Ascending aorta (tissue), 2 donors: ENCODE results near the gene SIGLEC15. TPM values are rescaled to one million over a fixed set of nuclear protein-coding genes. Genes with fewer than 3 reads are reported as not detected.
"Not testable (repeated sequence)": the region's sequence is repeated elsewhere in the genome, so short reads cannot be mapped to it uniquely, and the experiment has no call there.

ENCODE experiments used
- DNase-seq, 2 donors: peaks; one replicate each; pipeline ENCODE4 v3.0.0-alpha.2; 2019; ENCODE audit warnings: low spot score in 2 of 2
- H3K27ac ChIP-seq, 2 donors: fragments of 200-600 bp; sonication (generic); one replicate each; pipeline ENCODE4 v1.5.1; 2016 to 2017; ENCODE audit warnings: mild to moderate bottlenecking in 1 of 2
- H3K27me3 ChIP-seq: fragments of 200-600 bp; sonication (generic); one replicate; pipeline ENCODE4 v1.5.1; 2017
- H3K36me3 ChIP-seq, 2 donors: fragments of 200-600 bp; sonication (generic); one replicate each; pipeline ENCODE4 v1.5.1; 2016
- H3K4me1 ChIP-seq, 2 donors: fragments of 200-600 bp; sonication (generic); one replicate each; pipeline ENCODE4 v1.5.1; 2016 to 2017; ENCODE audit warnings: mild to moderate bottlenecking in 1 of 2
- H3K4me3 ChIP-seq, 2 donors: fragments of 200-600 bp; sonication (generic); one replicate each; pipeline ENCODE4 v1.5.1; 2016 to 2017; ENCODE audit warnings: mild to moderate bottlenecking in 1 of 2
- H3K9me3 ChIP-seq, 2 donors: fragments of 200-600 bp; sonication (generic); one replicate each; pipeline ENCODE4 v1.5.1; 2016
- CTCF ChIP-seq, 3 experiments: fragments of 200-600 bp in 2 of 3; fragments of 450-650 bp in 1 of 3; sonication (generic) in 2 of 3; IDR thresholded peaks; one replicate each; pipeline ENCODE4 v1.5.1; 2016 to 2019; ENCODE audit warnings: antibody characterized with exemption in 3 of 3, mild to moderate bottlenecking in 1 of 3, moderate library complexity in 1 of 3
- intact Hi-C: fragments of 100-400 bp; cut with DNase I; formaldehyde crosslinking; loops from one replicate; pipeline ENCODE4 v1.15.1; 2023
- total RNA-seq: library from RNA; depleted of rRNA; stranded (reverse); fragments of >200 nt; gene quantifications from one replicate; pipeline ENCODE4 v1.1.0, GENCODE V29; 2016

SIGLEC15 gene
- total RNA-seq, 1 donor from 2014 or later, result not detected

GRCh38 chr18:45821711-45822110, 3.8 kb upstream of the SIGLEC15 start:
- Histone ChIP-seq H3K27ac (no peak overlapping the region), H3K4me1 (no peaks in the 10 kb centered on the region), H3K4me3 (no peak overlapping the region), H3K9me3 (no peaks in the 10 kb centered on the region), H3K27me3 (no peaks in the 10 kb centered on the region), H3K36me3 (no peaks in the 10 kb centered on the region)
- TF ChIP-seq CTCF (IDR thresholded peaks at IDR 0.05), result no peak
- DNase-seq, result no peak
- intact Hi-C loops, result no loop called here

GRCh38 chr18:45826084-45826483, 609 bp downstream of the SIGLEC15 start:
- Histone ChIP-seq H3K4me1 (peaks cover 0 to 8% of the 10 kb centered on the region in 2 donors), H3K36me3 (no peaks in the 10 kb centered on the region), H3K4me3 (no peak overlapping the region), H3K27ac (no peak overlapping the region), H3K9me3 (no peaks in the 10 kb centered on the region), H3K27me3 (no peaks in the 10 kb centered on the region)
- no peak for DNase-seq
- intact Hi-C loops, result no loop called here
- TF ChIP-seq CTCF (IDR thresholded peaks at IDR 0.05), result no peak

DNA sequence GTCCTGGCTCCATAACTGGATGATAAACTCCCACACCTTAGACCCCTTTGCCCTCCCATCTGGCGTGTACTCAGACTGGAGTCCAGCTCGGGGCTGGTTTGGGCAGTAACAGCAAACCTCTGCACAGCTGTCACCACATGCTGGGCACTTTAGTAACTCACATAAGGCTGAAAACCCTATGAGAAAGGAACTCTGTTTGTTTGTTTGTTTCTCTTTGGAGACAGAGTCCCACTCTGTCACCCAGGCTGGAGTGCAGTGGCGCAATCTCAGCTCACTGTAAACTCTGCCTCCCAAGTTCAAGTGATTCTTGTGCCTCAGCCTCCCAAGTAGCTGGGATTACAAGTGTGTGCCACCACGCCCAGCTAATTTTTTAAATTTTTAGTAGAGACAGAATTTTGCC, 1.2 kb downstream of the SIGLEC15 start:
- H3K27me3 ChIP-seq, H3K36me3 ChIP-seq, intact Hi-C loops, DNase-seq, H3K9me3 ChIP-seq, H3K27ac ChIP-seq, H3K4me1 ChIP-seq, H3K4me3 ChIP-seq: not testable (repeated sequence)

- Histone ChIP-seq H3K27me3 (no peaks in the 10 kb centered on the region), H3K4me1 (peaks cover 0 to 8% of the 10 kb centered on the region in 2 donors), H3K9me3 (no peaks in the 10 kb centered on the region), H3K36me3 (no peaks in the 10 kb centered on the region), H3K4me3 (no peak overlapping the region), H3K27ac (no peak overlapping the region)
- no peak for DNase-seq
- intact Hi-C loops, result no loop called here
- no peak for TF ChIP-seq CTCF (IDR thresholded peaks at IDR 0.05)
Measured at GRCh38 chr18:45828917-45829811, 3.7 kb downstream of the SIGLEC15 start.

DNA sequence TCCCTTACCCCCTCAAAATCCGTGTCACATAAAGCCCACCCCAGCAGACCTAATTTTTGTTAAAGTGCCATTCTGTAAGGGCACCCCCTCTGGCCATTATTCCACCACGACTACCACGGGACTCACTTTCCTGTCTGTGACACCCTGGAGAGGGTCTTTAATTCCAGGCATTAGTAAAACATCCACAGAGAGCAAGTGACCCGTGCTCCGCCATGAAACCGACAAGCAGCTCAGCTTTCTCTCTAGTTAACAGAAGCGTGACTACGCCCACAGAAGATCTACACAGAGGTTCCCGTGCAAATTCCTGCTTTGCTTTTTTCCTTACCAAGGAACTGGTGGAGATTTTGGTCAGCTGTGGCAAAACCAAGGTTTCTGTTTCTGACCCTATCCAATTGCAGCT, 4.4 kb downstream of the SIGLEC15 start:
- no peaks in the 10 kb centered on the region for H3K36me3 ChIP-seq

More for the DNA sequence above, 4.4 kb downstream of the SIGLEC15 start:
- Histone ChIP-seq H3K4me3 (no peak overlapping the region), H3K27ac (no peak overlapping the region), H3K27me3 (no peaks in the 10 kb centered on the region), H3K4me1 (peaks cover 0 to 8% of the 10 kb centered on the region in 2 donors), H3K9me3 (no peaks in the 10 kb centered on the region)
- no peak for TF ChIP-seq CTCF (IDR thresholded peaks at IDR 0.05)
- no peak for DNase-seq
- intact Hi-C loops, result no loop called here
